ENCODE measurements around the gene KRT38. TPM values are rescaled to one million over a fixed set of nuclear protein-coding genes. Genes with fewer than 3 reads are reported as not detected.

KRT38 gene
- total and polyA plus RNA-seq, 2 of the 8 experiments (the other 6 are each of a cell fraction or from before 2014, with no cell fraction given), result not detected

DNA sequence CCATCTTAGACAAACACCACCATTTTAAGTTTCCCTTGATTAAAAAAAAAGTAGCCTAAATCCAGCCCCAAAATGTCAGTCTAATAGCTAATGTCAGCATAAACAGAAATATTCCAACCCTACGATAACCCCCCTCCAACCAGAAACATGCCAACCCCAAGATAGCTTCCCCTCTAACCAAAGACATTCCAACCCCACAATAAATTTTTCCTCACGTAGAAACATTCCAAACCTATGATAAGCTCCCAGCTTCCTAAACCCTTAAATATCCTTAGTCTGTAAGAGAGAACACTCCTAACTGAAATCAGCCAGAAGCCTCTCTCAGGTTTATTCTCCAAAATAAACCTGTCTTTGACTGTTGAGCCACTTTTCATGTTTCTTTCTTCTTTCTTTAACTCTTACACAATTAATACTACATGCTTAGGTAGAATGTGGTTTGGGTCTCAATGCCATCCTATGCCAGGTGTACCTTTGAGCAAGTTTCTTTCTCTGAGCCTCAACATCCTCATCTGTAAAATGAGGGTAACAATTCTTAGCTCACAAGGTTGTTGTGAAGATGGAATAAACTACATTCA lies 10.5 kb upstream of the KRT38 start:
- Histone ChIP-seq H2BK15ac (ENCODE audit: low read length) (no peak overlapping the region), H3K9me3 (ENCODE audit: insufficient read depth in 2 of 2, low read depth in 1 of 2, low read length in 1 of 2) (peaks cover 3 to 9% of the 10 kb centered on the region in 2 experiments; a peak in 2 of 4 replicates), H2BK12ac (ENCODE audit: low read depth, low read length) (no peak overlapping the region), H3K23ac (ENCODE audit: insufficient read length) (no peak overlapping the region), H4K20me1 (replicated peaks in 1 of 2; ENCODE audit: control insufficient read depth in 1 of 2, insufficient read depth in 2 of 2, low read length in 2 of 2) (no peaks in the 10 kb centered on the region), H3K36me3 (ENCODE audit: control insufficient read depth in 2 of 4, insufficient read depth in 4 of 4, low read length in 3 of 4) (no peaks in the 10 kb centered on the region), H2AFZ (ENCODE audit: low read length) (no peak overlapping the region), H3K27me3 (replicated peaks in 1 of 4; ENCODE audit: control insufficient read depth in 3 of 4, extremely low read depth in 1 of 4, insufficient read depth in 3 of 4, low read length in 3 of 4) (no peaks in the 10 kb centered on the region), H4K8ac (ENCODE audit: extremely low read depth, insufficient read depth, low read length) (no peak overlapping the region), H3K27ac (ENCODE audit: low read depth, low read length) (no peak overlapping the region), H3K18ac (ENCODE audit: extremely low read depth, low read length) (no peak overlapping the region), H4K5ac (ENCODE audit: insufficient read length, low read depth, low read length) (no peak overlapping the region), H2BK5ac (ENCODE audit: low read depth, low read length) (no peak overlapping the region), H2AK5ac (ENCODE audit: low read depth, low read length) (no peak overlapping the region), H3K4me2 (ENCODE audit: insufficient read depth in 1 of 2, low read depth in 2 of 2, low read length in 2 of 2) (no peak overlapping the region), H3K23me2 (ENCODE audit: low read depth, low read length) (no peaks in the 10 kb centered on the region; the same call in 1 of the 2 replicates), H3K79me2 (ENCODE audit: control insufficient read depth in 1 of 2, insufficient read depth in 2 of 2, low read length in 2 of 2) (no peaks in the 10 kb centered on the region), H4K91ac (replicated peaks; ENCODE audit: insufficient read length, low read length) (no peak overlapping the region), H2BK120ac (replicated peaks; ENCODE audit: low read depth, low read length) (no peak overlapping the region), H3K14ac (ENCODE audit: insufficient read length) (no peak overlapping the region), H2BK20ac (ENCODE audit: low read length) (no peak overlapping the region), H3K4me3 (ENCODE audit: extremely low read depth in 1 of 4, insufficient read depth in 2 of 4, low read depth in 3 of 4, low read length in 4 of 4) (no peak overlapping the region), H3K9ac (replicated peaks in 1 of 4; ENCODE audit: extremely low read depth in 1 of 4, low read depth in 3 of 4, low read length in 3 of 4) (no peak overlapping the region), H3K4ac (replicated peaks; ENCODE audit: insufficient read length, low read depth, low read length) (no peak overlapping the region), H3K56ac (replicated peaks; ENCODE audit: insufficient read length, low read depth, low read length) (no peak overlapping the region), H3K79me1 (ENCODE audit: low read depth, low read length) (no peaks in the 10 kb centered on the region), H3K4me1 (replicated peaks in 1 of 4; ENCODE audit: control insufficient read depth in 3 of 4, insufficient read depth in 4 of 4, low read length in 3 of 4) (no peaks in the 10 kb centered on the region; a peak in 1 of 7 replicates)
- TF ChIP-seq, protein P1, sequence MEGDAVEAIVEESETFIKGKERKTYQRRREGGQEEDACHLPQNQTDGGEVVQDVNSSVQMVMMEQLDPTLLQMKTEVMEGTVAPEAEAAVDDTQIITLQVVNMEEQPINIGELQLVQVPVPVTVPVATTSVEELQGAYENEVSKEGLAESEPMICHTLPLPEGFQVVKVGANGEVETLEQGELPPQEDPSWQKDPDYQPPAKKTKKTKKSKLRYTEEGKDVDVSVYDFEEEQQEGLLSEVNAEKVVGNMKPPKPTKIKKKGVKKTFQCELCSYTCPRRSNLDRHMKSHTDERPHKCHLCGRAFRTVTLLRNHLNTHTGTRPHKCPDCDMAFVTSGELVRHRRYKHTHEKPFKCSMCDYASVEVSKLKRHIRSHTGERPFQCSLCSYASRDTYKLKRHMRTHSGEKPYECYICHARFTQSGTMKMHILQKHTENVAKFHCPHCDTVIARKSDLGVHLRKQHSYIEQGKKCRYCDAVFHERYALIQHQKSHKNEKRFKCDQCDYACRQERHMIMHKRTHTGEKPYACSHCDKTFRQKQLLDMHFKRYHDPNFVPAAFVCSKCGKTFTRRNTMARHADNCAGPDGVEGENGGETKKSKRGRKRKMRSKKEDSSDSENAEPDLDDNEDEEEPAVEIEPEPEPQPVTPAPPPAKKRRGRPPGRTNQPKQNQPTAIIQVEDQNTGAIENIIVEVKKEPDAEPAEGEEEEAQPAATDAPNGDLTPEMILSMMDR (IDR thresholded peaks at IDR 0.05; ENCODE audit: control extremely low read depth in 1 of 3, insufficient read depth in 1 of 3, low read depth in 1 of 3, low read length in 3 of 3), result no peak
- TF ChIP-seq JUN (IDR thresholded peaks at IDR 0.05; ENCODE audit: low read depth, low read length), result no peak
- TF ChIP-seq BRCA1 (IDR thresholded peaks at IDR 0.05; ENCODE audit: low read depth, low read length), result no peak
- no peak for TF ChIP-seq SAP30 (IDR thresholded peaks at IDR 0.05; ENCODE audit: insufficient read depth, insufficient replicate concordance, low read length)
- TF ChIP-seq, protein P2, sequence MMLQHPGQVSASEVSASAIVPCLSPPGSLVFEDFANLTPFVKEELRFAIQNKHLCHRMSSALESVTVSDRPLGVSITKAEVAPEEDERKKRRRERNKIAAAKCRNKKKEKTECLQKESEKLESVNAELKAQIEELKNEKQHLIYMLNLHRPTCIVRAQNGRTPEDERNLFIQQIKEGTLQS (IDR thresholded peaks at IDR 0.05; ENCODE audit: insufficient read depth, low read depth, low read length), result no peak
- CTCF ChIA-PET (ENCODE audit: partially characterized antibody), result interaction anchor here (0.6 to 1.8 kb wide), 4 partner anchors 10 to 219 kb away, joined by 3 to 4 read pairs (median 3); partner anchors contain the start of gene KRT19
- FAIRE-seq (no peak), DNase-seq (ENCODE audit: low read depth in 1 of 2, low spot score in 2 of 2) (no peak)
- POLR2A ChIA-PET (ENCODE audit: partially characterized antibody), result no interaction called here
- WGBS, 2 experiments (ENCODE audit: extremely low coverage in 1 of 2, insufficient coverage in 1 of 2, insufficient read length in 1 of 2, insufficient replicate concordance in 2 of 2, low coverage in 1 of 2, low lambda C conversion rate in 2 of 2, missing lambda C conversion rate in 1 of 2), result 94% methylated on average over 2 of the region's 2 CpGs; no CpG with 5 or more reads in 1 of the 2 experiments

All from H1 (cell line).